ENCODE measurements around the gene PDE4D. TPM values are rescaled to one million over a fixed set of nuclear protein-coding genes. Genes with fewer than 3 reads are reported as not detected.

Gene PDE4D
- total RNA-seq, 1 experiment from 2014 or later = 6.3 TPM

- Histone ChIP-seq H3K4me1 (replicated peaks) (no peaks in the 10 kb centered on the region), H3K9me3 (replicated peaks) (no peaks in the 10 kb centered on the region), H3K27me3 (replicated peaks) (no peaks in the 10 kb centered on the region), H3K36me3 (no peaks in the 10 kb centered on the region), H3K27ac (no peak overlapping the region), H3K4me3 (no peak overlapping the region)
- DNase-seq (ENCODE audit: low read depth in 1 of 2, low spot score in 2 of 2) = no peak
Measured at GRCh38 chr5:59832577-59833301, 60.8 kb downstream of the PDE4D start.

- no peak for DNase-seq (ENCODE audit: low read depth in 1 of 2, low spot score in 2 of 2)
- no peak overlapping the region for H3K27ac ChIP-seq
Measured at GRCh38 chr5:59831326-59832010, 62.1 kb downstream of the PDE4D start.

DNA sequence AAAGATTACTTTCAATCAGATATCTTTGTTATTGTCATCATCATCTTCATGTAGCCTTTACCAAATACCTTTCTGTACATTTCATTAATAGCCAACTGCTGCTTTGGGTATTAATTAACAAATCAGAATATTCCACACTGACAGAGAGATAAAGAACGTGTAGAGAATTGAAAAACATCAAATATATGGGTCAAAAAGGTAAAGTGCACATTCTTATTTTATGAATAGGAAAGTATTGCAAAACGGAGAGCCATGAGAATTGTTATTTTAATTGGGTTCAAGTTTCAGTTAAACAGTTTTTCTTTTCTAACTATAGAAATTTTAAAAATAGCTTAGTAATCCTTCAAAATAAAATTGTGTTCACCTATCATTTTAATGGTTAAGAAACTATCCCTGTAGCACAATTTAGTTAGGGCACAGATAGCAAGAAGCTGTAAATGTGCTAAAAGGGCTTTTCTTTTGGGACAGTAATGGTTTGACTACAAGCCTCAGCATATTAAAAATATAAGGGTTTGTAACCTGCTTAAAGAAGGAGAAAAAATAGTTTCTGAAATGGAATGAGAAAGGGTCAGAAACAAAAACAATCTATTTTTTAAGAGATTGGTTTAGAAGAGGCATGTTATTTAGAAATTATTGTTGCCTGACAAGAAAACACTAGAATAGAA, 62.9 kb downstream of the PDE4D start:
- Histone ChIP-seq H3K4me3 (no peak overlapping the region), H3K36me3 (no peaks in the 10 kb centered on the region), H3K27ac (no peak overlapping the region), H3K4me1 (replicated peaks) (no peaks in the 10 kb centered on the region), H3K9me3 (replicated peaks) (no peaks in the 10 kb centered on the region), H3K27me3 (replicated peaks) (no peaks in the 10 kb centered on the region)
- no peak for DNase-seq (ENCODE audit: low read depth in 1 of 2, low spot score in 2 of 2)

More at GRCh38 chr5:59831326-59832010, 62.1 kb downstream of the PDE4D start:
- no peaks in the 10 kb centered on the region for H3K9me3 ChIP-seq (replicated peaks)
- H3K36me3 ChIP-seq = no peaks in the 10 kb centered on the region
- no peaks in the 10 kb centered on the region for H3K27me3 ChIP-seq (replicated peaks)
- H3K4me3 ChIP-seq = no peak overlapping the region
- H3K4me1 ChIP-seq (replicated peaks) = no peaks in the 10 kb centered on the region

DNA sequence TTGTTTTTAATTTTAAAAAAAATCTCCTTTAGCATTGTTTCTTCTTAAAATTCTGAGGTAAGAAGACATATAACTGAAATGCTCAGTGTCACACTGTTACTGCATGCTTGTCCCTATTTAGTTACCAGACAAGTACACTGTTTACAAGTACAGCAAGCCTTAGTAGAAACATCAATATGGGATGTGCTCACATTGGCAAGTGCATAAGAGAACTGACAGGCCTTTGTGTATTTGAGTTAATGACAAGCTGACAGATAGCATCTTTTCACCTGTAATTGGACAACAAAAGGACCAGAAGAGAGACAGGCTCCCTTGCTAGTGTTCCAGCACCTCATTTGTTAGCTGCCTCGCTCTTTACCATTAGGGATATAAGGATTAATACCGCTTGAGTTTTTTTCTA, 63.6 kb downstream of the PDE4D start:
- Histone ChIP-seq H3K4me3 (no peak overlapping the region), H3K9me3 (replicated peaks) (no peaks in the 10 kb centered on the region), H3K36me3 (no peaks in the 10 kb centered on the region), H3K4me1 (replicated peaks) (no peaks in the 10 kb centered on the region), H3K27me3 (replicated peaks) (no peaks in the 10 kb centered on the region), H3K27ac (no peak overlapping the region)
- no peak for DNase-seq (ENCODE audit: low read depth in 1 of 2, low spot score in 2 of 2)

GRCh38 chr5:59829386-59829785, 64.1 kb downstream of the PDE4D start:
- Histone ChIP-seq H3K4me3 (no peak overlapping the region), H3K27me3 (replicated peaks) (no peaks in the 10 kb centered on the region), H3K36me3 (no peaks in the 10 kb centered on the region), H3K4me1 (replicated peaks) (no peaks in the 10 kb centered on the region), H3K27ac (no peak overlapping the region), H3K9me3 (replicated peaks) (no peaks in the 10 kb centered on the region)
- no peak for DNase-seq (ENCODE audit: low read depth in 1 of 2, low spot score in 2 of 2)

DNA sequence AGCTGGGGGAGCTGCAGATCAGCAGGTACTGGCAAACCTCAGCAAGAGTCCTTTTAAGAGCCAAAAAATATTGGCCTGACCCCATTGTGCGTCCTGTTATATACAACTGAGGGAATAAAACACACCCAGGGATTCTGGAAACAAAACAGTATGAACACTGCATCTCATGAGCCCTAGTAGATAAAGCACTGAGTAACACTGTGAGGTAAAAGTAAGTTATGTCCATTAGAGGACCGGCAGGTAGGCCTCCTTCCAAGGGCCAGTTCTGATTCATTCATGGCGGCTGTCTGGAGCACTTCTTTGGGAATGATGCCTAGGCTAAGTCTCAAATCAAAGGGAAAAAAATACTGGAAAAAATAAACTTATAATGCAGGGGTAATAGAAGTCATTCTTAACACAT, 64.9 kb downstream of the PDE4D start:
- Histone ChIP-seq H3K36me3 (no peaks in the 10 kb centered on the region), H3K27me3 (replicated peaks) (no peaks in the 10 kb centered on the region), H3K27ac (no peak overlapping the region), H3K4me3 (no peak overlapping the region), H3K9me3 (replicated peaks) (no peaks in the 10 kb centered on the region), H3K4me1 (replicated peaks) (no peaks in the 10 kb centered on the region)
- no peak for DNase-seq (ENCODE audit: low read depth in 1 of 2, low spot score in 2 of 2)

- H3K36me3 ChIP-seq = no peaks in the 10 kb centered on the region
- no peaks in the 10 kb centered on the region for H3K4me1 ChIP-seq (replicated peaks)
- H3K4me3 ChIP-seq = no peak overlapping the region
- no peak overlapping the region for H3K27ac ChIP-seq
- DNase-seq (ENCODE audit: low read depth in 1 of 2, low spot score in 2 of 2) = no peak
- no peaks in the 10 kb centered on the region for H3K27me3 ChIP-seq (replicated peaks)
- H3K9me3 ChIP-seq (replicated peaks) = no peaks in the 10 kb centered on the region
Measured at GRCh38 chr5:59826996-59827395, 66.5 kb downstream of the PDE4D start.

GRCh38 chr5:59823420-59823819, 70.1 kb downstream of the PDE4D start:
- Histone ChIP-seq H3K27ac (no peak overlapping the region), H3K27me3 (replicated peaks) (peaks cover 6% of the 10 kb centered on the region), H3K4me3 (no peak overlapping the region), H3K9me3 (replicated peaks) (no peaks in the 10 kb centered on the region), H3K4me1 (replicated peaks) (no peaks in the 10 kb centered on the region), H3K36me3 (no peaks in the 10 kb centered on the region)
- DNase-seq (ENCODE audit: low read depth in 1 of 2, low spot score in 2 of 2) = no peak

DNA sequence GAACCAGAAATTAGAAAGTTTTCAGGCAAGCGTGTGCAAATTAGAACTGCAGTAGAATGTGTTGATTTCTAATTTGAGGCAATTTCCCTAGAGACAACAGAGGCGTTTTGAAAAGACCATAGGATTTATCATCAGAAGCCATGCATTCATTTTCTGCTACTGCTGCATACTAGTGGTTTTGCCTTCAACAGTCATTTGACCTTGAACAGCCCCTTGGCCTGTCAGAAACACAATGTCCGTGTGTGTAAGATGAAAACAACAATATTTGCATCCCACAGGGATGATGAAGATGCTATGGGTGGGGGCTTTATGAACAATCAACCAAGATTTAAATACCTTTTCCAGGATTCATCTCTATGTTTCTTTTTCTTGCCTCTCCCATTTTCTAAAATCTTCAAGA, 73.7 kb downstream of the PDE4D start:
- no peaks in the 10 kb centered on the region for H3K9me3 ChIP-seq (replicated peaks)
- H3K4me1 ChIP-seq (replicated peaks) = no peaks in the 10 kb centered on the region
- H3K36me3 ChIP-seq = no peaks in the 10 kb centered on the region
- no peak overlapping the region for H3K27ac ChIP-seq
- no peak overlapping the region for H3K4me3 ChIP-seq
- peaks cover 6% of the 10 kb centered on the region for H3K27me3 ChIP-seq (replicated peaks)
- DNase-seq (ENCODE audit: low read depth in 1 of 2, low spot score in 2 of 2) = no peak

- H3K27me3 ChIP-seq (replicated peaks) = peaks cover 6% of the 10 kb centered on the region
- H3K4me1 ChIP-seq (replicated peaks) = no peaks in the 10 kb centered on the region
- H3K27ac ChIP-seq = no peak overlapping the region
- DNase-seq (ENCODE audit: low read depth in 1 of 2, low spot score in 2 of 2) = no peak
- no peaks in the 10 kb centered on the region for H3K9me3 ChIP-seq (replicated peaks)
- H3K4me3 ChIP-seq = no peak overlapping the region
- H3K36me3 ChIP-seq = no peaks in the 10 kb centered on the region
Measured at GRCh38 chr5:59817536-59817935, 76.0 kb downstream of the PDE4D start.

- Histone ChIP-seq H3K27me3 (replicated peaks) (peaks cover 6% of the 10 kb centered on the region), H3K36me3 (no peaks in the 10 kb centered on the region), H3K27ac (no peak overlapping the region), H3K4me1 (replicated peaks) (no peaks in the 10 kb centered on the region), H3K4me3 (no peak overlapping the region), H3K9me3 (replicated peaks) (no peaks in the 10 kb centered on the region)
- no peak for DNase-seq (ENCODE audit: low read depth in 1 of 2, low spot score in 2 of 2)
Measured at GRCh38 chr5:59816654-59817300, 76.7 kb downstream of the PDE4D start.

- no peaks in the 10 kb centered on the region for H3K9me3 ChIP-seq (replicated peaks)
- no peaks in the 10 kb centered on the region for H3K36me3 ChIP-seq
- no peak overlapping the region for H3K4me3 ChIP-seq
- no peak for DNase-seq (ENCODE audit: low read depth in 1 of 2, low spot score in 2 of 2)
- no peaks in the 10 kb centered on the region for H3K4me1 ChIP-seq (replicated peaks)
- no peaks in the 10 kb centered on the region; the same call in 1 of the 2 replicates for H3K27me3 ChIP-seq (replicated peaks)
- no peak overlapping the region for H3K27ac ChIP-seq
Measured at GRCh38 chr5:59814537-59814872, 79.0 kb downstream of the PDE4D start.

- H3K27me3 ChIP-seq (replicated peaks) = no peaks in the 10 kb centered on the region; the same call in 1 of the 2 replicates
- H3K4me3 ChIP-seq = no peak overlapping the region
- H3K36me3 ChIP-seq = no peaks in the 10 kb centered on the region
- DNase-seq (ENCODE audit: low read depth in 1 of 2, low spot score in 2 of 2) = peak in 1 of 2 experiments; percentile 43
- no peak overlapping the region for H3K27ac ChIP-seq
- H3K4me1 ChIP-seq (replicated peaks) = no peaks in the 10 kb centered on the region
- H3K9me3 ChIP-seq (replicated peaks) = no peaks in the 10 kb centered on the region
Measured at GRCh38 chr5:59813761-59814536, 79.6 kb downstream of the PDE4D start.

Data from SJSA1 (cell line).